Breast epithelium (tissue), 3 donors: ENCODE measurements around the gene MAD2L2.

Experiments used
- CTCF ChIP-seq, 3 donors: fragments of 450-650 bp; IDR thresholded peaks; one replicate each; pipeline ENCODE4 v1.5.1; 2016 to 2017; ENCODE audit warnings: antibody characterized with exemption in 3 of 3, mild to moderate bottlenecking in 3 of 3, moderate library complexity in 3 of 3
- POLR2A ChIP-seq: fragments of 450-650 bp; IDR thresholded peaks from one replicate; pipeline ENCODE4 v1.6.1; 2016; ENCODE audit warnings: antibody characterized with exemption, mild to moderate bottlenecking, moderate library complexity

DNA sequence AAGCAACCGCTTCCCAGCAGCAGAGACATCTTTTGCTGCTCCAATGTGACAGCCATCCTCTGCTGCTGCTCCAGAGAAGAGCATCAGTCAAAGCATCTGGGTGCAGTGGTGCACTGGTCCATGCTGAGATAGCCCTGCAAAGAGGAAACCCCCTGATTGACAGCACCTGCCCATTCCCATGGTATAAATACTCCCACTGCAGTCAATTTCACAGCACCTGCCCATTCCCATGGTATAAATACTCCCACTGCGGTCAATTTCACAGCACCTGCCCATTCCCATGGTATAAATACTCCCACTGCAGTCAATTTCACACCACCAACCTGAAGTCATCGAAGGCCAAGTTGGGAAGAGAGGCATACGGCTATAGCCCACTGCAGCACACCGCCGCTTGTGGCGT, 52.2 kb downstream of the MAD2L2 start:
- no peak for TF ChIP-seq CTCF (IDR thresholded peaks at IDR 0.05)
- TF ChIP-seq POLR2A = no peak
